Measurements from ENCODE around the gene JUND. TPM values are rescaled to one million over a fixed set of nuclear protein-coding genes. Genes with fewer than 3 reads are reported as not detected.

The JUND gene
- total and polyA plus RNA-seq, 5 donors from 2014 or later = 30.7 to 1,564 (median 71.7) TPM

DNA sequence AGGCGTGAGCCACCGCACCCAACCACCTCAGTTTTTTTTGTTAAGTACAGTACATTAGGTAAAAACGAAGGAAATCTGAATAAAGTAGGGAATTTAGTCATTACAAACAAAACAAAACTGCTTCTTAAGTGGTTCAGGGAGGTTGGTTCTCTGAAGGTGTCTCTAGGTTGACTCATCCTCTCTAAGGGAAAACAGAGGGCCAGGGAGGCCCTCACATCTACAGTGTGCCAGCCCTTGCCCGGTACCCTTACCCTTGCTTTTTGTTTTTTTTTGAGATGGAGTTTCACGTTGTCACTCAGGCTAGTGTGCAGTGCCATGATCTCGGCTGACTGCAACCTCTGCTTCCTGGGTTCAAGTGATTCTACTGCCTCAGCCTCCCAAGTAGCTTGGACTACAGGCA, 17.2 kb upstream of the JUND start:
- H3K36me3 Mint-ChIP-seq = no peaks in the 10 kb centered on the region
- H3K27ac ChIP-seq (ENCODE audit: insufficient read depth, low read length, poor library complexity, severe bottlenecking) = no peak overlapping the region
- H3K27me3 ChIP-seq (ENCODE audit: control insufficient read depth, insufficient read depth, low read length) = no peaks in the 10 kb centered on the region
- no peaks in the 10 kb centered on the region for H3K9me3 ChIP-seq (ENCODE audit: control insufficient read depth in 2 of 2, low read length in 2 of 2)
- H3K27me3 Mint-ChIP-seq = no peaks in the 10 kb centered on the region
- DNase-seq = no peak
- peaks cover 36% of the 10 kb centered on the region for H3K4me1 ChIP-seq (ENCODE audit: control insufficient read depth, insufficient read depth, low read length, poor library complexity, severe bottlenecking)
- peak overlapping the region in 1 of 3 donors; percentile 52 for H3K27ac Mint-ChIP-seq
- no peak overlapping the region for H3K4me3 ChIP-seq (ENCODE audit: low read depth, low read length)
- no peak for ATAC-seq (ENCODE audit: low read depth in 2 of 2)
- H3K9me3 Mint-ChIP-seq = no peaks in the 10 kb centered on the region
- H3K4me1 Mint-ChIP-seq = peaks cover 0 to 34% (median 12%) of the 10 kb centered on the region in 4 donors
- H3K4me3 Mint-ChIP-seq = peak overlapping the region in 2 of 4 donors; percentile 11 to 78
- H3K36me3 ChIP-seq (ENCODE audit: control insufficient read depth, insufficient read depth, low read length) = no peaks in the 10 kb centered on the region

DNA sequence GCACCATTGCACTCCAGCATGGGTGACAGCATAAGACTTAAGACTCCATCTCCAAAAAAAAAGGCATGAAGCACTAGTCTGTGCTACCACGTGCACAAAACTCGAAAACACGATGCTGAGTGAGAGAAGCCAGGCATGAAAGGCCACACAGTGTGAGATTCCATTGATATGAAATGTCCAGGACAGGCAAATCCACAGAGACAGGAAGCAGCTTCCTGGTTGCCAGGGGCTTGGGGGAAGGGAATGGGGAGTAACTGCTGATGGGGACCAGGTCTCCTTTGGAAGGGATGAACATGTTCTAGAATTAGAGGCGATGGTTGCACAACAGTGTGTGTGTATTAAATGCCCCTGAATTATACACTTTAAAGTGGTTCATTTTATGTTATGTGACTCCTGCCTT, 15.9 kb upstream of the JUND start:
- peaks cover 5 to 39% (median 14%) of the 10 kb centered on the region in 4 donors for H3K4me1 Mint-ChIP-seq
- H3K27ac Mint-ChIP-seq = peak overlapping the region in 1 of 3 donors; percentile 32
- no peaks in the 10 kb centered on the region for H3K36me3 Mint-ChIP-seq
- Histone ChIP-seq H3K4me3 (ENCODE audit: low read depth, low read length) (no peak overlapping the region), H3K27me3 (ENCODE audit: control insufficient read depth, insufficient read depth, low read length) (no peaks in the 10 kb centered on the region), H3K9me3 (ENCODE audit: control insufficient read depth in 2 of 2, low read length in 2 of 2) (no peaks in the 10 kb centered on the region), H3K27ac (ENCODE audit: insufficient read depth, low read length, poor library complexity, severe bottlenecking) (peak overlapping the region; percentile 29), H3K4me1 (ENCODE audit: control insufficient read depth, insufficient read depth, low read length, poor library complexity, severe bottlenecking) (peaks cover 35% of the 10 kb centered on the region), H3K36me3 (ENCODE audit: control insufficient read depth, insufficient read depth, low read length) (no peaks in the 10 kb centered on the region)
- H3K4me3 Mint-ChIP-seq = peak overlapping the region in 2 of 4 donors; percentile 78 to 84
- H3K27me3 Mint-ChIP-seq = no peaks in the 10 kb centered on the region
- no peaks in the 10 kb centered on the region for H3K9me3 Mint-ChIP-seq
- DNase-seq (no peak), ATAC-seq (ENCODE audit: low read depth in 2 of 2) (no peak)

DNA sequence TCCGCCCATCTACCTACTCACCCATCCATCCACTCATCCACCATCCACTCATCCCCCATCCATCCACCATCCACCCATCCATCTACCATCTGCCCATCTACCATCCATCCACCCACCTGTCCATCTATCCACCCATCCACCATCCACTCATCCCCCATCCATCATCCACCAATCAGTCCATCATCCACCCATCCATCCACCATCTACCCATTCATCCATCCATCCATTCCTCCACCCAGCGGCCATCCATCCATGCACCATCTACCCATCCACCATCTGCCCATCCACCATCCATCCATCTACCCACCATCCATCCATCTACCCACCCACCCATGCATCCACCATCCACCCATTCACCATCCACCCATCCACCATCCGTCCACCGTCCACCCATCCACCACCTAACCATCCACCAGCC, 13.6 kb upstream of the JUND start:
- Mint-ChIP-seq H3K9me3 (no peaks in the 10 kb centered on the region), H3K4me3 (peak overlapping the region in 2 of 4 donors; percentile 93), H3K27ac (peak overlapping the region in 2 of 3 donors; percentile 99 to 100), H3K4me1 (peaks cover 11 to 48% (median 24%) of the 10 kb centered on the region in 4 donors), H3K36me3 (no peaks in the 10 kb centered on the region), H3K27me3 (peaks cover 5% of the 10 kb centered on the region)
- DNase-seq (no peak), ATAC-seq (ENCODE audit: low read depth in 2 of 2) (no peak)
- H3K27ac ChIP-seq (ENCODE audit: insufficient read depth, low read length, poor library complexity, severe bottlenecking) = peak overlapping the region; percentile 99
- no peaks in the 10 kb centered on the region for H3K9me3 ChIP-seq (ENCODE audit: control insufficient read depth in 2 of 2, low read length in 2 of 2)
- peak overlapping the region; percentile 9 for H3K4me3 ChIP-seq (ENCODE audit: low read depth, low read length)
- peaks cover 50% of the 10 kb centered on the region for H3K4me1 ChIP-seq (ENCODE audit: control insufficient read depth, insufficient read depth, low read length, poor library complexity, severe bottlenecking)
- no peaks in the 10 kb centered on the region for H3K36me3 ChIP-seq (ENCODE audit: control insufficient read depth, insufficient read depth, low read length)
- no peaks in the 10 kb centered on the region for H3K27me3 ChIP-seq (ENCODE audit: control insufficient read depth, insufficient read depth, low read length)

DNA sequence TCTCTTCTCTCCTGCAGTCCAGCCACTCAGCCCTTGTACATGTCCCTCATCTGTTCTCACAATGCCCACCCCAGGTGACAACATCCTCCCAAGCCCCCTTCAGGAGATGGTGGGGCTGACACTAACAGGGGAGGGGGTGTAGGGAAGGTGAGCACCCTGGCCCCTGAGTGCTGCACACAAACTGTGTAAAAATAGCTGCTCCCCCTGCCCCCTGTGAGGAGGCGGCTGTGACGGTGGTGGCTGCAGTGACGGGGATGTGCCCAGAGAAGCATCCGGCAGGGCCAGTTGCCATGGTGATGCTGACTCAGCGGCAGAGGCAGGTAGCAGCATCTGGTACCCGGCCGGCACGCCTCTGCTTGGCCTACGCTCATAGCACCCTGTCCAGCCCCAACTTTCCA, 13.0 kb upstream of the JUND start:
- no peaks in the 10 kb centered on the region for H3K36me3 ChIP-seq (ENCODE audit: control insufficient read depth, insufficient read depth, low read length)
- peak overlapping the region; percentile 99 for H3K27ac ChIP-seq (ENCODE audit: insufficient read depth, low read length, poor library complexity, severe bottlenecking)
- Mint-ChIP-seq H3K4me1 (peaks cover 15 to 54% (median 28%) of the 10 kb centered on the region in 4 donors), H3K27me3 (peaks cover 5% of the 10 kb centered on the region), H3K4me3 (peak overlapping the region; percentile 76 to 97 (median 93)), H3K9me3 (no peaks in the 10 kb centered on the region), H3K36me3 (no peaks in the 10 kb centered on the region), H3K27ac (peak overlapping the region; percentile 50 to 100 (median 99))
- H3K27me3 ChIP-seq (ENCODE audit: control insufficient read depth, insufficient read depth, low read length) = no peaks in the 10 kb centered on the region
- peak overlapping the region; percentile 26 for H3K4me3 ChIP-seq (ENCODE audit: low read depth, low read length)
- DNase-seq (peak; percentile 90 to 92 (median 90)), ATAC-seq (ENCODE audit: low read depth in 2 of 2) (peak; percentile 68 to 76)
- peaks cover 56% of the 10 kb centered on the region for H3K4me1 ChIP-seq (ENCODE audit: control insufficient read depth, insufficient read depth, low read length, poor library complexity, severe bottlenecking)
- H3K9me3 ChIP-seq (ENCODE audit: control insufficient read depth in 2 of 2, low read length in 2 of 2) = no peaks in the 10 kb centered on the region

DNA sequence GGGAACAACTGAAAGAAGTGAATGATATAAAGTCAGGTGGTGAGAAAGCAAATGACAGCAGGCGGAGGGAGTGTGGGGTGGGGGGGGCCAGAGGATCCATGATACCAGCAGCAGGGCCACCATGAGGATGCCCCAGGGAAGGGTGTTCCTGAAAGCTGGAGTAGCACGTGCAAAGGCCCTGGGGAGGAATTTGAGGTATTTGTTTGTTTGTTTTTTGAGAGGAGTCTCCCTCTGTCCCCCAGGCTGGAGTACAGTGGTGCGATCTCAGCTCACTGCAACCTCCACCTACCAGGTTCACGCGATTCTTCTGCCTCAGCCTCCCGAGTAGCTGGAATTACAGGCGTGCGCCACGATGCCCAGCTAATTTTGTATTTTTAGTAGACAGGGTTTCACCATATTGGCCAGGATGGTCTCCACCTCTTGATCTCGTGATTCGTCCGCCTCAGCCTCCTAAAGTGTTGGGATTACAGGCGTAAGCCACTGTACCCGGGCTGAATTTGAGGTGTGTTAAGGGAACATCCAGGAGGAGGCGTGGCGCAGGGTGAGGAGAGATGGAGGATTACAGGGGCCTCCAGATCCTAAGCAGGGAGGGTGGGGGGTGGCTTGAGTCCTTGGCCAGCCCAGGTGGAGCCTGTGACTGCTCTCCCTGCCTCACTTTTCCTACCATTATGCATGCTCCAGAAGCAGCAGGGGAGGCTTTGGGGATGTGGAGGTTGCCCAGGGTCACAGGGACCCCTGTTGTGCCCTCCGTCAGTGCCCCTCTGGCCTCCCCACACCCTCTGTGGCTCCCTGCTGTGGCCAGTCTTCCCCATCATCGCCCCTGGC, 12.4 kb upstream of the JUND start:
- H3K4me3 ChIP-seq (ENCODE audit: low read depth, low read length) = peak overlapping the region; percentile 64
- no peaks in the 10 kb centered on the region for H3K36me3 Mint-ChIP-seq
- DNase-seq = no peak
- ATAC-seq (ENCODE audit: low read depth in 2 of 2) = no peak
- H3K27me3 Mint-ChIP-seq = peaks cover 5% of the 10 kb centered on the region
- peaks cover 15 to 56% (median 28%) of the 10 kb centered on the region in 4 donors for H3K4me1 Mint-ChIP-seq
- peak overlapping the region; percentile 99 for H3K27ac ChIP-seq (ENCODE audit: insufficient read depth, low read length, poor library complexity, severe bottlenecking)
- H3K4me3 Mint-ChIP-seq = peak overlapping the region; percentile 91 to 97 (median 93)
- no peaks in the 10 kb centered on the region for H3K9me3 ChIP-seq (ENCODE audit: control insufficient read depth in 2 of 2, low read length in 2 of 2)
- no peaks in the 10 kb centered on the region for H3K27me3 ChIP-seq (ENCODE audit: control insufficient read depth, insufficient read depth, low read length)
- H3K27ac Mint-ChIP-seq = peak overlapping the region; percentile 91 to 100 (median 99)
- H3K9me3 Mint-ChIP-seq = no peaks in the 10 kb centered on the region
- H3K4me1 ChIP-seq (ENCODE audit: control insufficient read depth, insufficient read depth, low read length, poor library complexity, severe bottlenecking) = peaks cover 57% of the 10 kb centered on the region
- H3K36me3 ChIP-seq (ENCODE audit: control insufficient read depth, insufficient read depth, low read length) = no peaks in the 10 kb centered on the region

DNA sequence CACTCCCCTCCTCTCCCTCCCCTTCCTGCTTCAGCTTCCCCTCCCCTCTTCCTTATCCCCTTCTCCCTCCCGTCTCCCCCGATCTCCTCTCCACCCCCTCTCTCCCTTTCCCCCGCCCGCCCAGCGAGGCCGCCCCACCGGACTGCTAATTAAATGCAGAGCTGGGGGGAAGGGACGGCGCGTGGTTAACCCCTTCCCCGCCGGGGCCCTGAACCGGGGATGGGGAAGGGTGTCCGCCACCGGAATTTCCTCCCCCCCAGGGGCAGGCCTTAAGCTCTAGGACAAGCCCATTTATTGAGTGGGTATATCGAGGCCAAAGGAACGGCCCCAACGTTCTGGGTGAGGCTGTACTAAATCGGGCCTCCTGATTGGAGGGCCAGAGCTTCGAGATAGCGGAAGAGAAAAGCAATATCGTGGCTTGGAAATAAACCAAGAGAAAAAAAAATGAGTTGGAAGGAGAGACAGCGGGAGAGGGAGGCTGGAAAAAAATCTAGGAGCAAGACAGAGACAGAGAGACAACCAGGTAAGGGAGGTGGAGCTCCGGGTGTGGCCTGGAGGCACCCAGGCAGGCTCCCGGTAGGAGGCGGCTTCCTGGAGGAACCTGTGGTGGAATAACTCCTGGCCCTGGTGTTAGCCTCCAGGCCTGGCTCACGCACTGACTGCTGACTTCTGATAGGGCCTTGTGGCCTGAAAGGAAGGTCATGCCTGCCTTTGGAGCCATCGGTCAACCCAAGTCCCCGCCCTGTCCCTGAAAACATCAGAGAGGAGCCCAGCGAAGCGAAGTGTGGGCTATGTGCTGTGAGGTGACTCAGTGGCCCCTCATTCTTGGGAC, 11.6 kb upstream of the JUND start:
- ATAC-seq (ENCODE audit: low read depth in 2 of 2) (no peak), DNase-seq (peak; percentile 17 to 67 (median 25))
- Histone ChIP-seq H3K27ac (ENCODE audit: insufficient read depth, low read length, poor library complexity, severe bottlenecking) (peak overlapping the region; percentile 99), H3K9me3 (ENCODE audit: control insufficient read depth in 2 of 2, low read length in 2 of 2) (no peaks in the 10 kb centered on the region), H3K4me1 (ENCODE audit: control insufficient read depth, insufficient read depth, low read length, poor library complexity, severe bottlenecking) (peaks cover 57% of the 10 kb centered on the region), H3K4me3 (ENCODE audit: low read depth, low read length) (peak overlapping the region; percentile 65), H3K27me3 (ENCODE audit: control insufficient read depth, insufficient read depth, low read length) (no peaks in the 10 kb centered on the region), H3K36me3 (ENCODE audit: control insufficient read depth, insufficient read depth, low read length) (no peaks in the 10 kb centered on the region)
- Mint-ChIP-seq H3K4me3 (peak overlapping the region; percentile 91 to 94 (median 93)), H3K9me3 (no peaks in the 10 kb centered on the region), H3K27me3 (peaks cover 5% of the 10 kb centered on the region), H3K36me3 (no peaks in the 10 kb centered on the region), H3K4me1 (peaks cover 15 to 62% (median 28%) of the 10 kb centered on the region in 4 donors), H3K27ac (peak overlapping the region; percentile 50 to 100 (median 99))

DNA sequence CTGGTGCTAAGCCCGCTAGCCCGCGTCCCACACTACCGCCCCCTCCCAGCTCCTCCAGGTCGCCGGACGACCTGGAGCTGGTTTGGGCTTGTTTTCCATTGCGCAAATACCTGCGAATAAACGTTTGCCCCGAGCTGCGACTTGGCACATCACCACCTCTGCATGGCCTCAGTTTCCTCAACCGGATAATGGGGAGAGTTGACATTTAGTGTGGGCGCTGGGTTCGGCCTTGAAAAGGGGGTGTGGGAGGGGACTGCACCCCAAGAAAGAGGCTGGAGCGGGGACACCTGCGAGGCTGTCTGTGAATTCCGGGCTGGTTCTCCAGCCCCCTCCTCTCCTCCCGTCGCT, 11.0 kb upstream of the JUND start:
- H3K4me1 ChIP-seq (ENCODE audit: control insufficient read depth, insufficient read depth, low read length, poor library complexity, severe bottlenecking) = peaks cover 57% of the 10 kb centered on the region
- DNase-seq (peak in 1 of 3 donors; percentile 42), ATAC-seq (ENCODE audit: low read depth in 2 of 2) (no peak)
- H3K4me1 Mint-ChIP-seq = peaks cover 15 to 62% (median 28%) of the 10 kb centered on the region in 4 donors
- peak overlapping the region; percentile 99 for H3K27ac ChIP-seq (ENCODE audit: insufficient read depth, low read length, poor library complexity, severe bottlenecking)
- peak overlapping the region; percentile 77 to 100 (median 99) for H3K27ac Mint-ChIP-seq
- no peaks in the 10 kb centered on the region for H3K36me3 ChIP-seq (ENCODE audit: control insufficient read depth, insufficient read depth, low read length)
- H3K9me3 Mint-ChIP-seq = no peaks in the 10 kb centered on the region
- no peaks in the 10 kb centered on the region for H3K9me3 ChIP-seq (ENCODE audit: control insufficient read depth in 2 of 2, low read length in 2 of 2)
- no peaks in the 10 kb centered on the region for H3K27me3 ChIP-seq (ENCODE audit: control insufficient read depth, insufficient read depth, low read length)
- peak overlapping the region; percentile 65 for H3K4me3 ChIP-seq (ENCODE audit: low read depth, low read length)
- H3K27me3 Mint-ChIP-seq = peaks cover 5% of the 10 kb centered on the region
- no peaks in the 10 kb centered on the region for H3K36me3 Mint-ChIP-seq
- peak overlapping the region; percentile 91 to 94 (median 93) for H3K4me3 Mint-ChIP-seq
